Ovary (tissue), 3 donors: Measurements from ENCODE around the gene ULBP1.

ENCODE experiments used
- CTCF ChIP-seq, 3 donors: fragments of 450-650 bp in 2 of 3; fragments of 200-600 bp in 1 of 3; IDR thresholded peaks; one replicate each; pipeline versions ENCODE4 v1.5.1 to v1.8.0; 2016 to 2022; ENCODE audit warnings: antibody characterized with exemption in 3 of 3, mild to moderate bottlenecking in 1 of 3
- EP300 ChIP-seq: sonication (generic); formaldehyde crosslinking; IDR thresholded peaks from one replicate; pipeline ENCODE4 v1.6.1; 2017; ENCODE audit warnings: antibody characterized with exemption
- POLR2A ChIP-seq: fragments of 450-650 bp; IDR thresholded peaks from one replicate; pipeline ENCODE4 v1.6.1; 2017; ENCODE audit warnings: antibody characterized with exemption, mild to moderate bottlenecking, moderate library complexity
- donor health status: DM: no; HTN: no; CAD: no.

- TF ChIP-seq CTCF (IDR thresholded peaks at IDR 0.05) = no peak
- TF ChIP-seq POLR2A = no peak
- TF ChIP-seq EP300 = no peak
Measured at GRCh38 chr6:150004101-150004782, 40.5 kb downstream of the ULBP1 start.
